ENCODE measurements around the gene TTC34.
"Not testable (repeated sequence)": the region's sequence is repeated elsewhere in the genome, so short reads cannot be mapped to it uniquely, and the experiment has no call there.

TTC34 gene

DNA sequence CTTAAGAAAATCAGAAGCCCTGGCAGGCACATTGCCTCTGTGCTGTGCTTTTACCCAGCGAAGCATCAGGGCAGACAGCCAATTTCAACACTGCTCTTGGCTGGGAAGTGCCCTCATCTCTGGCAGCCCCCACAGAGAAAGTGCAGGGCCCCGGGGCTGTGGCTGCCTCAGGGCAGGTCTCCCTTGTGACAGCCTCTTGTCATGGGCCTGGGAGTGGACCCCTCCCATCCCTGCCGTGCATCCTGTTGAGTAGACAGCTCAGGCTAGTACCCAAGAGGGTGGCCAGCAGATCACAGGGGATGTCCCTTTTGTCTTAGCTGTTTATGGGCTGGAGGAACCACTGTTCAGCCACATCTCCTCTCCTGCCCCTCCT is 23.3 kb downstream of the TTC34 start:
- DNase-seq (ENCODE audit: low read depth in 2 of 2, low spot score in 1 of 2) = no peak

DNA sequence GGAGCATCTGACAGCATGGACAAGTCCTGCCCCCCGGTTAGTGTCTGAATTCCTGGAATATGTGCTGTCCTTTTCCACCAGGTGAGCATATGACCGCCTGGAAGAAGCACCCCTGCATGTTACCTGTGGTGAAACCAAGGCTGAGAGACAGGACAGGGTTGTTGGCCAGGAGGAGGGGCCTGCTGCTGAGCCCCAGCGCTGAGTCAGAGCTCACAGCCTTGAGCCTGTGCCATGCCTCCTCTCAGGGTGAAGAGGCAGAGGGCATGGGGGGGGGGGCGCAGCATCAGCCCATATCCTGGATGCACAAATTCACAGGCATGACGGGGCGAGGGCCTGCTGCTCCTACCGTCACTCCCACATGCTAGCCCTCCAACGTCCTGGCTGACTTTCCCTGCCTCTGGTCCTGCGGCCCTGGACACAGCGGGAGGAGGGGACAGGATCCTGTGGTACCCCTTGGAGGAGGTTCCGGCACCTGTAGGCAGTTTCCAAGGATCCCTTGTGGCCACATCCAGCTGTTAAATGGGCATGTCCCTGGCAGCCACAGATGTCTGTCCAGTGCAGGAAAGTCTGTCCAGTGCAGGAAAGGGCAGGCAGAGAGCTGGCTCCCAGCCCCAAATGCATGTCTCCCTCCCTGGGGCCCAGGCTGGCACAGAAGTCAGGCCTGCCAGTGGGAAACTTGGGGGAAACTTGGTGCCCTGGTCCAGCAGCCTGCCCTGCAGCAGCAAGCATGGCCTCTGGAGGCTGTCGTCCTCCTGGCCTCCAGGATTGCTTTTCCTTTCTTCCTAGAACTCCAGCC is 23.9 kb downstream of the TTC34 start:
- no peak for DNase-seq (ENCODE audit: low read depth in 2 of 2, low spot score in 1 of 2)

- not testable (repeated sequence) for DNase-seq (ENCODE audit: low read depth in 2 of 2, low spot score in 1 of 2)
Observed at GRCh38 chr1:2775333-2775732, 26.2 kb downstream of the TTC34 start.

GRCh38 chr1:2768052-2768451 is 33.4 kb downstream of the TTC34 start:
- not testable (repeated sequence) for DNase-seq (ENCODE audit: low read depth in 2 of 2, low spot score in 1 of 2)

- DNase-seq (ENCODE audit: low read depth in 2 of 2, low spot score in 1 of 2) = not testable (repeated sequence)
Observed at GRCh38 chr1:2759433-2759832, 42.1 kb downstream of the TTC34 start.

GRCh38 chr1:2757519-2757918 is 44.0 kb downstream of the TTC34 start:
- DNase-seq (ENCODE audit: low read depth in 2 of 2, low spot score in 1 of 2) = not testable (repeated sequence)

GRCh38 chr1:2755426-2755825 is 46.1 kb downstream of the TTC34 start:
- DNase-seq (ENCODE audit: low read depth in 2 of 2, low spot score in 1 of 2) = not testable (repeated sequence)

DNA sequence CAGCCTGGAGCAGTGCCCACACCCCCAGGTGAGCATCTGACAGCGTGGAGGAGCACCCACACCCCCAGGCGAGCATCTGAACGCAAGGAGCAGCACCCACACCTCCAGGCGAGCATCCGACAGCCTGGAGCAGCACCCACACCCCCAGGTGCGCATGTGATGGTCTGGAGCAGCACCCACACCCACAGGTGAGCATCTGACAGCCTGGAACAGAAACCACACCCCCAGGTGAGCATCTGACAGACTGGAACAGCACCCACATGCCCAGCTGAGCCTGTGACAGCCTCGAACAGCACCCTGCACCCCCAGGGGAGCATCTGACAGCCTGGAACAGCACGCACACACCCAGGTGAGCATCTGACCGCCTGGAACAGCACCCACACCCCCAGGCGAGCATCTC is 46.9 kb downstream of the TTC34 start:
- DNase-seq (ENCODE audit: low read depth in 2 of 2, low spot score in 1 of 2) = not testable (repeated sequence)

- not testable (repeated sequence) for DNase-seq (ENCODE audit: low read depth in 2 of 2, low spot score in 1 of 2)
Observed at GRCh38 chr1:2752503-2752902, 49.0 kb downstream of the TTC34 start.

DNA sequence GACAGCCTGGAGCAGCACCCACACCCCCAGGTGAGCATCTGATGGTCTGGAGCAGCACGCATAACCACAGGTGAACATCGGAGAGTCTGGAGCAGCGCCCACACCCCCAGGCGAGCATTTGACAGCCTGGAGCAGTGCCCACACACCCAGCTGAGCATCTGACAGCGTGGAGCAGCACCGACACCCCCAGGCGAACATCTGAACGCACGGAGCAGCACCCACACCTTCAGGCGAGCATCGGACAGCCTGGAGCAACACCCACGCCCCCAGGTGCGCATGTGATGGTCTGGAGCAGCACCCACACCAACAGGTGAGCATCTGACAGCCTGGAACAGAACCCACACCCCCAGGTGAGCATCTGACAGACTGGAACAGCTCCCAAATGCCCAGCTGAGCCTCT is 49.6 kb downstream of the TTC34 start:
- DNase-seq (ENCODE audit: low read depth in 2 of 2, low spot score in 1 of 2) = not testable (repeated sequence)

DNA sequence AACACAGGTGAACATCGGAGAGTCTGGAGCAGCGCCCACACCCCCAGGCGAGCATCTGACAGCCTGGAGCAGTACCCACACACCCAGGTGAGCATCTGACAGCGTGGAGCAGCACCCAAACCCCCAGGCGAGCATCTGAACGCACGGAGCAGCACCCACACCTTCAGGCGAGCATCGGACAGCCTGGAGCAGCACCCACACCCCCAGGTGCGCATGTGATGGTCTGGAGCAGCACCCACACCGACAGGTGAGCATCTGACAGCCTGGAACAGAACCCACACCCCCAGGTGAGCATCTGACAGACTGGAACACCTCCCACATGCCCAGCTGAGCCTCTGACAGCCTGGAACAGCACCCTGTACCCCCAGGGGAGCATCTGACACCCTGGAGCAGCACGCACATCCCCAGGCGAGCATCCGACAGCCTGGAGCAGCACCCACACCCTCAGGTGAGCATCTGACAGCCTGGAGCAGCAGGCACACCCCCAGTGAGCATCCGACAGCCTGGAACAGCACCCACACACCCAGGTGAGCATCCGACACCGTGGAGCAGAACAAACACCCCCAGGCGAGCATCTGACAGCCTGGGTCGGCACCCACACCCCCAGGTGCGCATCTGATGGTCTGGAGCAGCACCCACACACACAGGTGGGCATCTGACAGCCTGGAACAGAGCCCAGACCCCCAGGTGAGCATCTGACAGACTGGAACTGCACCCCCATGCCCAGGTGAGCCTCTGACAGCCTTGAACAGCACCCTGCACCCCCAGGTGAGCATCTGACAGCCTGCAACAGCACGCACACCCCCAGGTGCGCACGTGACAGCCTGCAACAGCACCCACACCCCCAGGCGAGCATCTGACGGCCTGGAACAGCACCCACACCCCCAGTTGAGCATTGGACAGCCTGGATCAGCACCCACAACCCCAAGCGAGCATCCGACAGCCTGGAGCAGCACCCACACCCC is 50.4 kb downstream of the TTC34 start:
- not testable (repeated sequence) for DNase-seq (ENCODE audit: low read depth in 2 of 2, low spot score in 1 of 2)

DNA sequence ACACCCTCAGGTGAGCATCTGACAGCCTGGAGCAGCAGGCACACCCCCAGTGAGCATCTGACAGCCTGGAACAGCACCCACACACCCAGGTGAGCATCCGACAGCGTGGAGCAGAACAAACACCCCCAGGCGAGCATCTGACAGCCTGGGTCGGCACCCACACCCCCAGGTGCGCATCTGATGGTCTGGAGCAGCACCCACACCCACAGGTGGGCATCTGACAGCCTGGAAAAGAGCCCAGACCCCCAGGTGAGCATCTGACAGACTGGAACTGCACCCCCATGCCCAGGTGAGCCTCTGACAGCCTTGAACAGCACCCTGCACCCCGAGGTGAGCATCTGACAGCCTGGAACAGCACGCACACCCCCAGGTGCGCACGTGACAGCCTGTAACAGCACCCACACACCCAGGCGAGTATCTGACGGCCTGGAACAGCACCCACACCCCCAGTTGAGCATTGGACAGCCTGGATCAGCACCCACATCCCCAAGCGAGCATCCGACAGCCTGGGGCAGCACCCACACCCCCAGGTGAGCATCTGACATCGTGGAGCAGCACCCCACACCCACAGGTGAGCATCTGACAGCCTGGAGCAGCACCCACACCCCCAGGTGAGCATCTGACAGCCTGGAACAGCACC is 51.3 kb downstream of the TTC34 start:
- DNase-seq (ENCODE audit: low read depth in 2 of 2, low spot score in 1 of 2) = not testable (repeated sequence)

DNA sequence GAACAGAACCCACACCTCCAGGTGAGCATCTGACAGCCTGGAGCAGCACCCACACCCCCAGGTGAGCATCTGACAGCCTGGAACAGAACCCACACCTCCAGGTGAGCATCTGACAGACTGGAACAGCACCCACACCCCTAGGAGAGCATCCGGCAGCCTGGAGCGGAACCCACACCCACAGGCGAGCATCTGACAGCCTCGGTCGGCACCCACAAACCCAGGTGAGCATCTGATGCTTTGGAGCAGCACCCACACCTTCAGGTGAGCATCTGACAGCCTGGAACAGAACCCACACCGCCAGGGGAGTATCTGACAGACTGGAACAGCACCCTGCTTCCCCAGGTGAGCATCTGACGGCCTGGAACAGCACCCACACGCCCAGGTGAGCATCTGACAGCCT is 52.9 kb downstream of the TTC34 start:
- DNase-seq (ENCODE audit: low read depth in 2 of 2, low spot score in 1 of 2) = not testable (repeated sequence)

- DNase-seq (ENCODE audit: low read depth in 2 of 2, low spot score in 1 of 2) = not testable (repeated sequence)
Observed at GRCh38 chr1:2694796-2695195, 106.7 kb downstream of the TTC34 start.

DNA sequence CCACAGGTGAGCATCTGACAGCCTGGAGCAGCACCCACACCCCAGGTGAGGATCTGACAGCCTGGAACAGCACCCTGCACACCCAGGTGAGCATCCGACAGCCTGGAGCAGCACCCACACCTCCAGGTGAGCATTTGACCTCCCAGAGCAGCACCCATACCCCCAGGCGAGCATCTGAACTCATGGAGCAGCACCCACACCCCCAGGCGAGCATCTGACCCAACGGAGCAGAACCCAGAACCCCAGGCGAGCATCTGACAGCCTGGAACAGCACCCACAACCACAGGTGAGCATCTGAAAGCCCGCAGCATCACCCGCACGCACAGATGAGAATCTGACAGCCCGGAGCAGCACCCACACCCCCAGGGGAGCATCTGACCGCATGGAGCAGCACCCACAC is 111.3 kb downstream of the TTC34 start:
- not testable (repeated sequence) for DNase-seq (ENCODE audit: low read depth in 2 of 2, low spot score in 1 of 2)

- DNase-seq (ENCODE audit: low read depth in 2 of 2, low spot score in 1 of 2) = not testable (repeated sequence)
Observed at GRCh38 chr1:2688336-2688665, 113.2 kb downstream of the TTC34 start.

GRCh38 chr1:2687638-2688335 is 113.7 kb downstream of the TTC34 start:
- DNase-seq (ENCODE audit: low read depth in 2 of 2, low spot score in 1 of 2) = not testable (repeated sequence)

GRCh38 chr1:2687174-2687591 is 114.3 kb downstream of the TTC34 start:
- not testable (repeated sequence) for DNase-seq (ENCODE audit: low read depth in 2 of 2, low spot score in 1 of 2)

- not testable (repeated sequence) for DNase-seq (ENCODE audit: low read depth in 2 of 2, low spot score in 1 of 2)
Observed at GRCh38 chr1:2686091-2686863, 115.2 kb downstream of the TTC34 start.

DNA sequence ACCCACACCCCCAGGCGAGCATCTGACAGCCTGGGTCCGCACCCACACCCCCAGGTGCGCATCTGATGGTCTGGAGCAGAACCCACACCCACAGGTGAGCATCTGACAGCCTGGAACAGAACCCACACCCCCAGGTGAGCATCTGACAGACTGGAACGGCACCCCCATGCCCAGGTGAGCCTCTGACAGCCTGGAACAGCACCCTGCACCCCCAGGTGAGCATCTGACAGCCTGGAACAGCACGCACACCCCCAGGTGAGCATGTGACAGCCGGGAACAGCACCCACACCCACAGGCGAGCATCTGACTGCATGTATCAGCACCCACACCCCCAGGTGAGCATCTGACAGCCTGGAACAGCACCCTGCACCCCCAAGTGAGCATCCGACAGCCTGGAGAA is 115.8 kb downstream of the TTC34 start:
- DNase-seq (ENCODE audit: low read depth in 2 of 2, low spot score in 1 of 2) = not testable (repeated sequence)

All from stimulated activated CD8-positive, alpha-beta memory T cell treated with anti-CD3 and anti-CD28 coated beads, Interleukin-4, amount 100 ng/mL, for 1 hour (primary cell).